Measurements from ENCODE around the gene PDCL2. TPM values are rescaled to one million over a fixed set of nuclear protein-coding genes. Genes with fewer than 3 reads are reported as not detected.
"Not testable (repeated sequence)": the region's sequence is repeated elsewhere in the genome, so short reads cannot be mapped to it uniquely, and the experiment has no call there.

Gene PDCL2
- total RNA-seq, 3 donors from 2014 or later = not detected

- no peaks in the 10 kb centered on the region for H3K36me3 ChIP-seq (ENCODE audit: low read depth)
- DNase-seq (no peak), ATAC-seq (no peak)
- no peaks in the 10 kb centered on the region for H3K4me1 ChIP-seq (ENCODE audit: low read depth)
- intact Hi-C loops (cut with DNase I, micrococcal nuclease) = no loop called here
- TF ChIP-seq CTCF (IDR thresholded peaks at IDR 0.05) = no peak
- no peak overlapping the region for H3K4me3 ChIP-seq
- no peaks in the 10 kb centered on the region for H3K9me3 ChIP-seq
These were observed 17.4 kb upstream of the PDCL2 start for GRCh38 chr4:55609393-55609866.

- no peak for TF ChIP-seq CTCF (IDR thresholded peaks at IDR 0.05)
- Histone ChIP-seq H3K4me1 (ENCODE audit: low read depth) (no peaks in the 10 kb centered on the region), H3K36me3 (ENCODE audit: low read depth) (no peaks in the 10 kb centered on the region), H3K9me3 (no peaks in the 10 kb centered on the region), H3K4me3 (no peak overlapping the region)
- DNase-seq = no peak
- intact Hi-C loops (cut with DNase I, micrococcal nuclease) = no loop called here
- ATAC-seq = no peak
These were observed 16.5 kb upstream of the PDCL2 start for GRCh38 chr4:55608591-55608990.

- Histone ChIP-seq H3K9me3 (no peaks in the 10 kb centered on the region), H3K4me1 (ENCODE audit: low read depth) (no peaks in the 10 kb centered on the region), H3K4me3 (no peak overlapping the region), H3K36me3 (ENCODE audit: low read depth) (no peaks in the 10 kb centered on the region)
- no peak for TF ChIP-seq CTCF (IDR thresholded peaks at IDR 0.05)
- ATAC-seq = no peak
- intact Hi-C loops (cut with DNase I, micrococcal nuclease) = no loop called here
- DNase-seq = no peak
These were observed 13.0 kb upstream of the PDCL2 start for GRCh38 chr4:55604996-55605395.

GRCh38 chr4:55600640-55601039, 8.6 kb upstream of the PDCL2 start:
- no peaks in the 10 kb centered on the region for H3K36me3 ChIP-seq (ENCODE audit: low read depth)
- no peak for DNase-seq
- no peaks in the 10 kb centered on the region for H3K4me1 ChIP-seq (ENCODE audit: low read depth)
- no peak overlapping the region for H3K4me3 ChIP-seq
- TF ChIP-seq CTCF (IDR thresholded peaks at IDR 0.05) = no peak
- H3K9me3 ChIP-seq = no peaks in the 10 kb centered on the region
- no peak for ATAC-seq
- intact Hi-C loops (cut with DNase I, micrococcal nuclease) = no loop called here

- ATAC-seq (no peak), DNase-seq (no peak)
- Histone ChIP-seq H3K36me3 (ENCODE audit: low read depth) (no peaks in the 10 kb centered on the region), H3K9me3 (no peaks in the 10 kb centered on the region), H3K4me1 (ENCODE audit: low read depth) (no peaks in the 10 kb centered on the region), H3K4me3 (no peak overlapping the region)
- intact Hi-C loops (cut with DNase I, micrococcal nuclease) = no loop called here
- no peak for TF ChIP-seq CTCF (IDR thresholded peaks at IDR 0.05)
These were observed 6.6 kb upstream of the PDCL2 start for GRCh38 chr4:55598641-55599040.

- Histone ChIP-seq H3K36me3 (ENCODE audit: low read depth) (no peaks in the 10 kb centered on the region), H3K4me3 (no peak overlapping the region), H3K9me3 (peaks cover 6% of the 10 kb centered on the region), H3K4me1 (ENCODE audit: low read depth) (no peaks in the 10 kb centered on the region)
- DNase-seq (no peak), ATAC-seq (no peak)
- intact Hi-C loops (cut with DNase I, micrococcal nuclease) = no loop called here
- no peak for TF ChIP-seq CTCF (IDR thresholded peaks at IDR 0.05)
These were observed 3.9 kb downstream of the PDCL2 start for GRCh38 chr4:55588160-55588559.

- ATAC-seq; intact Hi-C loops (cut with DNase I, micrococcal nuclease); H3K4me1 ChIP-seq (ENCODE audit: low read depth): not testable (repeated sequence)
These were observed 9.3 kb downstream of the PDCL2 start for GRCh38 chr4:55582773-55583172.

More at GRCh38 chr4:55582773-55583172, 9.3 kb downstream of the PDCL2 start:
- not testable (repeated sequence) for H3K36me3 ChIP-seq (ENCODE audit: low read depth); H3K4me3 ChIP-seq; DNase-seq; H3K9me3 ChIP-seq

Data from mucosa of descending colon (tissue), 3 donors.